Liver (tissue), 9 donors: ENCODE results near the gene PMIS2. TPM values are rescaled to one million over a fixed set of nuclear protein-coding genes. Genes with fewer than 3 reads are reported as not detected.

ENCODE experiments used
- DNase-seq: peaks from one replicate; pipeline ENCODE4 v3.0.0-alpha.2; 2017; ENCODE audit warnings: low spot score
- H3K27ac ChIP-seq, 2 donors: one replicate each; pipeline ENCODE4 v1.7.0; 2013; ENCODE audit warnings: inconsistent platforms in 2 of 2, low read length in 2 of 2, control low read depth in 1 of 2, low read depth in 1 of 2, mild to moderate bottlenecking in 1 of 2
- H3K27me3 ChIP-seq, 4 donors: one replicate each; pipeline versions ENCODE4 v1.6.1 to v1.7.0; 2013; ENCODE audit warnings: low read length in 3 of 4, inconsistent platforms in 1 of 4, mild to moderate bottlenecking in 1 of 4, moderate library complexity in 1 of 4; ENCODE audit not compliant: control insufficient read depth in 4 of 4, insufficient read depth in 4 of 4
- H3K36me3 ChIP-seq, 4 donors: one replicate each; pipeline versions ENCODE4 v1.6.1 to v1.7.0; 2013; ENCODE audit warnings: low read length in 3 of 4, mild to moderate bottlenecking in 3 of 4, low read depth in 1 of 4, moderate library complexity in 1 of 4; ENCODE audit not compliant: control insufficient read depth in 4 of 4, insufficient read depth in 3 of 4
- H3K4me1 ChIP-seq, 4 donors: one replicate each; pipeline versions ENCODE4 v1.6.1 to v1.7.0; 2013; ENCODE audit warnings: low read length in 3 of 4, mild to moderate bottlenecking in 3 of 4, moderate library complexity in 1 of 4; ENCODE audit not compliant: control insufficient read depth in 4 of 4, insufficient read depth in 4 of 4
- H3K4me3 ChIP-seq, 3 donors: one replicate each; pipeline versions ENCODE4 v1.6.1 to v1.7.0; 2013; ENCODE audit warnings: low read length in 3 of 3, control low read depth in 1 of 3, low read depth in 1 of 3, mild to moderate bottlenecking in 1 of 3
- H3K9ac ChIP-seq, 2 donors: one replicate each; pipeline ENCODE4 v1.7.0; 2013; ENCODE audit warnings: low read length in 2 of 2, mild to moderate bottlenecking in 2 of 2, moderate library complexity in 2 of 2, control low read depth in 1 of 2, low read depth in 1 of 2
- H3K9me3 ChIP-seq, 4 donors: one replicate each; pipeline versions ENCODE4 v1.6.1 to v1.7.0; 2013; ENCODE audit warnings: low read length in 3 of 4; ENCODE audit not compliant: control insufficient read depth in 4 of 4
- ATF3 ChIP-seq: IDR thresholded peaks from 2 replicates; pipeline ENCODE4 v1.6.1; 2016; ENCODE audit warnings: antibody characterized with exemption
- EGR1 ChIP-seq, 2 donors: IDR thresholded peaks; 2 replicates each; pipeline ENCODE4 v1.6.1; 2016 to 2018; ENCODE audit warnings: antibody characterized with exemption in 2 of 2, low read depth in 2 of 2
- FOXA2 ChIP-seq: IDR thresholded peaks from 2 replicates; pipeline ENCODE4 v1.6.1; 2016; ENCODE audit warnings: antibody characterized with exemption
- HNF4A ChIP-seq, 2 donors: conservative IDR thresholded peaks; 2 replicates each; pipeline ENCODE4 v1.6.1; 2016; ENCODE audit warnings: antibody characterized with exemption in 2 of 2, mild to moderate bottlenecking in 2 of 2
- HNF4G ChIP-seq: IDR thresholded peaks from 2 replicates; pipeline ENCODE4 v1.6.1; 2016; ENCODE audit warnings: antibody characterized with exemption
- JUND ChIP-seq, 2 donors: IDR thresholded peaks; 2 replicates each; pipeline ENCODE4 v1.6.1; 2016; ENCODE audit warnings: antibody characterized with exemption in 2 of 2
- RAD21 ChIP-seq, 2 donors: IDR thresholded peaks; 2 replicates each; pipeline ENCODE4 v1.6.1; 2016; ENCODE audit warnings: antibody characterized with exemption in 2 of 2, mild to moderate bottlenecking in 2 of 2
- RXRA ChIP-seq, 2 donors: IDR thresholded peaks; 2 replicates each; pipeline ENCODE4 v1.6.1; 2017 to 2018; ENCODE audit warnings: antibody characterized with exemption in 2 of 2, mild to moderate bottlenecking in 1 of 2
- SP1 ChIP-seq: IDR thresholded peaks from 2 replicates; pipeline ENCODE4 v1.6.1; 2018; ENCODE audit warnings: antibody characterized with exemption, mild to moderate bottlenecking
- YY1 ChIP-seq: IDR thresholded peaks from 2 replicates; pipeline ENCODE4 v1.6.1; 2016; ENCODE audit warnings: antibody characterized with exemption, mild to moderate bottlenecking
- ZBTB33 ChIP-seq: IDR thresholded peaks from 2 replicates; pipeline ENCODE4 v1.6.1; 2016; ENCODE audit warnings: antibody characterized with exemption
- WGBS: extraction: QIAGEN DNeasy Blood & Tissue Kit; methylation state at CpG from one replicate; pipeline ENCODE4 v1.1.7; 2013; 5-methylcytosine and 5-hydroxymethylcytosine counted together
- polyA plus RNA-seq, 2 donors: library from polyadenylated mRNA; stranded (reverse) in 1 of 2; unstranded in 1 of 2; fragments of 200-250 nt in 1 of 2; fragments of >200 nt in 1 of 2; fragmentation: Nextera tagmentation in 1 of 2; extraction: Ambion mirVana in 1 of 2; gene quantifications; one replicate each; pipeline versions ENCODE4 v1.2.1 to v1.2.3, GENCODE V29; 2013 to 2015
- total RNA-seq, 2 donors: library from RNA; depleted of rRNA; stranded (reverse); fragments of >200 nt; gene quantifications; one replicate each; pipeline ENCODE4 v1.2.3, GENCODE V29; 2014
- TF ChIP-seq, protein P1 (sequence below): IDR thresholded peaks from 2 replicates; pipeline ENCODE4 v1.6.1; 2016; ENCODE audit warnings: antibody characterized with exemption, mild to moderate bottlenecking
- TF ChIP-seq, protein P2 (sequence below): IDR thresholded peaks from 2 replicates; pipeline ENCODE4 v1.6.1; 2016; ENCODE audit warnings: antibody characterized with exemption
- TF ChIP-seq, protein P3 (sequence below): fragments of 150-350 bp; IDR thresholded peaks from 2 replicates; pipeline ENCODE4 v1.5.1; 2017; ENCODE audit warnings: improper control_type of control experiment, low read depth, low read length; ENCODE audit not compliant: missing input control
- donor health status: healthy.
- donor health status: healthy.
- donor health status: healthy.
- donor health status: healthy.
- donor health status: healthy.

PMIS2 gene
- total and polyA plus RNA-seq, 4 donors = not detected

- TF ChIP-seq, protein P1, sequence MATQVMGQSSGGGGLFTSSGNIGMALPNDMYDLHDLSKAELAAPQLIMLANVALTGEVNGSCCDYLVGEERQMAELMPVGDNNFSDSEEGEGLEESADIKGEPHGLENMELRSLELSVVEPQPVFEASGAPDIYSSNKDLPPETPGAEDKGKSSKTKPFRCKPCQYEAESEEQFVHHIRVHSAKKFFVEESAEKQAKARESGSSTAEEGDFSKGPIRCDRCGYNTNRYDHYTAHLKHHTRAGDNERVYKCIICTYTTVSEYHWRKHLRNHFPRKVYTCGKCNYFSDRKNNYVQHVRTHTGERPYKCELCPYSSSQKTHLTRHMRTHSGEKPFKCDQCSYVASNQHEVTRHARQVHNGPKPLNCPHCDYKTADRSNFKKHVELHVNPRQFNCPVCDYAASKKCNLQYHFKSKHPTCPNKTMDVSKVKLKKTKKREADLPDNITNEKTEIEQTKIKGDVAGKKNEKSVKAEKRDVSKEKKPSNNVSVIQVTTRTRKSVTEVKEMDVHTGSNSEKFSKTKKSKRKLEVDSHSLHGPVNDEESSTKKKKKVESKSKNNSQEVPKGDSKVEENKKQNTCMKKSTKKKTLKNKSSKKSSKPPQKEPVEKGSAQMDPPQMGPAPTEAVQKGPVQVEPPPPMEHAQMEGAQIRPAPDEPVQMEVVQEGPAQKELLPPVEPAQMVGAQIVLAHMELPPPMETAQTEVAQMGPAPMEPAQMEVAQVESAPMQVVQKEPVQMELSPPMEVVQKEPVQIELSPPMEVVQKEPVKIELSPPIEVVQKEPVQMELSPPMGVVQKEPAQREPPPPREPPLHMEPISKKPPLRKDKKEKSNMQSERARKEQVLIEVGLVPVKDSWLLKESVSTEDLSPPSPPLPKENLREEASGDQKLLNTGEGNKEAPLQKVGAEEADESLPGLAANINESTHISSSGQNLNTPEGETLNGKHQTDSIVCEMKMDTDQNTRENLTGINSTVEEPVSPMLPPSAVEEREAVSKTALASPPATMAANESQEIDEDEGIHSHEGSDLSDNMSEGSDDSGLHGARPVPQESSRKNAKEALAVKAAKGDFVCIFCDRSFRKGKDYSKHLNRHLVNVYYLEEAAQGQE = no peak
- TF ChIP-seq SP1 (no peak), YY1 (no peak), RXRA (IDR thresholded peaks at IDR 0.05) (no peak), FOXA2 (no peak), HNF4G (no peak)
- TF ChIP-seq, protein P2, sequence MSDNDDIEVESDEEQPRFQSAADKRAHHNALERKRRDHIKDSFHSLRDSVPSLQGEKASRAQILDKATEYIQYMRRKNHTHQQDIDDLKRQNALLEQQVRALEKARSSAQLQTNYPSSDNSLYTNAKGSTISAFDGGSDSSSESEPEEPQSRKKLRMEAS = no peak
Measured at GRCh38 chr19:35563207-35563829, 22.7 kb upstream of the PMIS2 start, which contains the start of gene ATP4A (continued).

- Histone ChIP-seq H3K4me1 (no peaks in the 10 kb centered on the region), H3K27me3 (peaks cover 0 to 4% (median 0%) of the 10 kb centered on the region in 4 donors), H3K9ac (no peak overlapping the region), H3K9me3 (no peaks in the 10 kb centered on the region), H3K4me3 (no peak overlapping the region), H3K27ac (no peak overlapping the region), H3K36me3 (no peaks in the 10 kb centered on the region)
- TF ChIP-seq JUND (IDR thresholded peaks at IDR 0.05) (no peak), HNF4A (conservative IDR thresholded peaks at IDR 0.05) (no peak), RAD21 (IDR thresholded peaks at IDR 0.05) (no peak), FOXA2 (no peak), ZBTB33 (no peak), ATF3 (no peak), EGR1 (IDR thresholded peaks at IDR 0.05; ENCODE audit: low read depth in 2 of 2) (no peak), HNF4G (no peak), SP1 (no peak)
- TF ChIP-seq, protein P3, sequence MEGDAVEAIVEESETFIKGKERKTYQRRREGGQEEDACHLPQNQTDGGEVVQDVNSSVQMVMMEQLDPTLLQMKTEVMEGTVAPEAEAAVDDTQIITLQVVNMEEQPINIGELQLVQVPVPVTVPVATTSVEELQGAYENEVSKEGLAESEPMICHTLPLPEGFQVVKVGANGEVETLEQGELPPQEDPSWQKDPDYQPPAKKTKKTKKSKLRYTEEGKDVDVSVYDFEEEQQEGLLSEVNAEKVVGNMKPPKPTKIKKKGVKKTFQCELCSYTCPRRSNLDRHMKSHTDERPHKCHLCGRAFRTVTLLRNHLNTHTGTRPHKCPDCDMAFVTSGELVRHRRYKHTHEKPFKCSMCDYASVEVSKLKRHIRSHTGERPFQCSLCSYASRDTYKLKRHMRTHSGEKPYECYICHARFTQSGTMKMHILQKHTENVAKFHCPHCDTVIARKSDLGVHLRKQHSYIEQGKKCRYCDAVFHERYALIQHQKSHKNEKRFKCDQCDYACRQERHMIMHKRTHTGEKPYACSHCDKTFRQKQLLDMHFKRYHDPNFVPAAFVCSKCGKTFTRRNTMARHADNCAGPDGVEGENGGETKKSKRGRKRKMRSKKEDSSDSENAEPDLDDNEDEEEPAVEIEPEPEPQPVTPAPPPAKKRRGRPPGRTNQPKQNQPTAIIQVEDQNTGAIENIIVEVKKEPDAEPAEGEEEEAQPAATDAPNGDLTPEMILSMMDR = no peak
- DNase-seq = no peak
- 80% methylated on average over 12 of the region's 12 CpGs for WGBS
Measured at GRCh38 chr19:35565016-35565856, 20.7 kb upstream of the PMIS2 start.
